H54 (cell line): ENCODE results near the gene TEKT1.
"Not testable (repeated sequence)": the region's sequence is repeated elsewhere in the genome, so short reads cannot be mapped to it uniquely, and the experiment has no call there.

Source experiments
- DNase-seq: peaks from one replicate; pipeline ENCODE4 v3.0.0; 2011; ENCODE audit warnings: low spot score, mixed read lengths; ENCODE audit not compliant: insufficient read length
- FAIRE-seq: peaks from 3 replicates; lab custom pipeline; 2011; peaks lifted over from hg19 to GRCh38; lab: Jason Lieb, UNC
- POLR2A ChIP-seq: IDR thresholded peaks from 2 replicates; pipeline ENCODE4 v1.6.1; 2011; ENCODE audit warnings: low read depth, mild to moderate bottlenecking, low read length

TEKT1 gene

DNA sequence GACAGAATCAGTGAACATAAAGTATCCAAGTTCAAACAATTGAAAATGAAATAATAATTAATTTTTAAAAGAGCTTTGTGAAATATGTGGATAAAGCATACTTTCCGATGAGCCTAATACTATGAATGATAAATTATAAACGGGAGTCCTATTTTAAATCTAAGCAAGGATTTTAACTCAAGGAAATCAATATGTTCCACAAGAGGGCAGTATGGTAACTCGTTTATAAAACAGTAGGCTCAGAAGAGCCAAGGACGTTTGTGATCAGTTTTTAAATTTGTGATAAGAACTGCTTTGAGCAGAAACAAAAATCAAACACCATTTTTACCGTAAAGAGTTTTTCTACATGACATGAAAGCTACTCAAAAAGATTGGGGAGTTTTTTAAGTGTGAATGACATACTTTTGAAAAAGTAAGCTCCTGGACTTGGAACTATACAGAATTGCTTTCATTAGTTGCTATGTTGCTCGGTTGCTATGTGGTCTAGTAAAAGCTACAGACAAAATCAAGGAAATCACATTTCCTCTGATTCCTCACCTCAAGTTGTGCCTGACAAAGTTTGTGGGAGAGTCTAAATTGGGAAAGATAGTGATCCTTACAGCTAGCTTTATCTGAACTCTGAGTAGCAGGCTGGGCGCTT, 11.8 kb upstream of the TEKT1 start:
- FAIRE-seq (peak; percentile 62), DNase-seq (no peak)
- no peak for TF ChIP-seq POLR2A

DNA sequence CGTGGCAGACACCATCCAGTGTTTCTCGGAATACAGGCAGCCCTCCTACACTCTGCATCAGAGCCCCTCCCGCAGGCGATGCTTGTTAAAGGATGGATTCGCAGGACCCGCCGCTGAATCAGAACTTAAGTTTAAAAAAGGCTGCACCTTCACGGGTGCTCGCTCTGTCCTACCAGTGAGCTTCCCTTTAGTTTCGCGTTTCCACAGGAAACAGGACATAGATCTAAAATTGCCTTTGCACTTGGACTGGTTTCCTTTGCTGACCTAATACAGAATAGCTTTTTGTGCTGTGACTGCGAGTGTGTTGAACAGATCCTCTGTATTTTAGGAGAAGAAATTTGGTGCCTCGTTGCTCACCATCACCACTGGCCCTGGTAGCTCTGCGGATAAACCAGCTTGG, 10.2 kb upstream of the TEKT1 start:
- FAIRE-seq = peak; percentile 91
- not testable (repeated sequence) for DNase-seq

DNA sequence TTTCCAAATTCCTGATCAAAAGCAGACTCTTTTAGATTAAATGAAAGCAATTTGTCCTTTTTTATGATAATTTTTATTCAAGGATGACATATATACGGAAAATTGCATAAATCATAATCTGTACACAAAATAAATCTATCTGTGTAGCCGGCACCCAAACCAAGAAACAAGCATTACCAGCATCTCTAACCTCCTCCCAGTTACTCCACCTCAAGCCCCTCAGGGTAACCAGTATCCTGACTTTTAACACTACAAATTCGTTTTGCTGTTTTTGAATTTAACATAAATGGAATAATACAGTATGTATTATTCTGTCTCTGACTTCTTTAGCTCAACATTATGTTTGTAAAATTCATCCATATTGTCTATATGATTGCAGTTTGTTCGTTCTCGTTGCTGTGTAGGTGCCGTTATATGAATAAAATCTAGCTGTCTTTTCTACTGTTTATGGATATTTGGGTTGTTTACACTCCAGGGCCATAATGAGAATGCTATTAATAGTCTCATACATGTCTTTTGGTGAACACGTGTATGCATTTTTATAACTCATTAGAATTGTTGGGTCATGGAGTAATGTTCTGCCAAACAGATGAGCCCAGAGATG, 1.0 kb downstream of the TEKT1 start:
- no peak for FAIRE-seq
- DNase-seq = no peak
- no peak for TF ChIP-seq POLR2A

DNA sequence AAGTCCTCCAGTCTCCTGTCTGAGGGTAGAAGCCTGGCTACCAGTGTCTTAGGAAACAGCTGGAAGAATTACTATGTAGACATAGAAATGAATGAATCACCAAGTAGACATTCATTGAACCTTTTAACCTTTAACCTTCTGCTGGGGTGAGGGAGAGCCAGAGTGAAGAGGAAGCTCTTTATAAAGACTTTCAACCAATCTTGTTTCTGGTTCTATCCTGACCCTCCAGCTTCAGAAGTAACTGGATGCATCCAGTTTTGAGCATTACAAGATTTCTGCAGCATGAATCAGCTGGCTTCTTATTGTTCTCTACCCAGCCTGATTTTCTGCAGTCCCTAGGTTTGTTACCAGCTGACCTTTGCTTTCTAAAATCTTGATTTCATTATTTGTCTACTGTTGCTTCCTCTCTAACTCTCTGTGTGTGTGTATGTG, 8.5 kb downstream of the TEKT1 start:
- TF ChIP-seq POLR2A = no peak
- FAIRE-seq (no peak), DNase-seq (peak; percentile 22)

DNA sequence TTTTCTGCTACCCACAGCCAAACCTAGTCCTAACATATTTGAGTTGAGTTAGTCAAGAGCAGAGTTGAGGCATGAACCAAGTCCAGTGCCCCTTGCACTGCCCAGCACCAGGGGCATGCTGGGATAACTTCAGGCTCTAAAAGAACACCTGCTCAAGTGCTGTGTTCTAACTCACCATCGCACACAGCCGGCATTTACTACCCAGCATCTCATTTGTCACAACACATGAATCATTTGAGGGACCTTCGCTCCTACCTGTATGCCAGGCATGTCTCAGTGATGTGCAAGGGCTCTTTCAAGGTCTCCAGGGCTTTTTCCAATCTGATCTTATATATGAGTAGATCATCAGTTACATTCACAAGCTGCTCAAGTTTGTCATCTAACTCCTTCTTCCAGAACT, 12.6 kb downstream of the TEKT1 start:
- no peak for TF ChIP-seq POLR2A
- DNase-seq (no peak), FAIRE-seq (no peak)

DNA sequence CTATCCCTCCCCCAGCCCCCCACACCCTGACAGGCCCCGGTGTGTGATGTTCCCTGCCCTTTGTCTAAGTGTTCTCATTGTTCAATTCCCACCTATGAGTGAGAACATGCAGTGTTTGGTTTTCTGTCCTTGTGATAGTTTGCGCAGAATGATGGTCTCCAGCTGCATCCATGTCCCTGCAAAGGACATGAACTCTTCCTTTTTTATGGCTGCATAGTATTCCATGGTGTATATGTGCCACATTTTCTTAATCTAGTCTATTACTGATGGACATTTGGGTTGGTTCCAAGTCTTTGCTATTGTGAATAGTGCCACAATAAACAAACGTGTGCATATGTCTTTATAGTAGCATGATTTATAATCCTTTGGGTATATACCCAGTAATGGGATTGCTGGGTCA, 15.2 kb downstream of the TEKT1 start:
- not testable (repeated sequence) for DNase-seq, FAIRE-seq

DNA sequence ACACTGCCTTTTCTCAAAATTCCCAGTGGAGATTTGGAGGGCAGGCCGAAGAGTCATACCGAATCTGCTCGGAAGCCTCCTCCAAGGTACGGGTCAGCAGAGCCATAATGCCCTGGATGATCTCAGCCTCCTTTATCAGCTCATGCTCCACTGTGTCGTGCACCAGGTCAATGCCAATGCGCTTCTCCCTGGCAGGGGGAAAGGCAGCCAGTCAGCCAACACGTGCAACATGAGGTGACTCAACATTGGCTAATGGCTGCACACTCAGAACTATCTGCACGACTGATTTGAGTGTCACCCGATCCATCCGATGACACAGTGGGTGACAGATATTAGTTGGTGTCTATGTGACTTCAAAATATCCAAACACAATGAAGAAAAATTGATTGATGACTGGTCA, 15.8 kb downstream of the TEKT1 start:
- no peak for FAIRE-seq
- no peak for TF ChIP-seq POLR2A
- no peak for DNase-seq

DNA sequence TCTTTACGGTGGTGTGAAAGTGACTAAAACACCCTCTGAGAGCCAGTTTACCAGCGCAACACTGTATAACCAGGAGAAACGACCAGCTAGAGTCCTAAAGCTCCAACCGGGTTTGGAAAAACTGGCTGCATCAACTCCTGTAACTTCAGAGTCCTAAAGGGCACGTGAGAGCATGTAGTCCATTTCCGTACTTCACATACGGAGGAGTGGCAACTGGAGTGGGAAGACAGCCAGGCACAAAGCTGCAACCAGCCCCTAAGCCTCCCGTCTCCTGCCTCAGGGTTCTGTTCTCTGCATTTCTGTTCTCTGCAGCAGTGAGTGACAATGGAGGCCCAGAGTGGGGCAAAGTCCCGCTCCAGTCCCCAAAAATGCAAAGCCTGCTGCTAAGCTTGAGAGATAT, 19.2 kb downstream of the TEKT1 start:
- FAIRE-seq (no peak), DNase-seq (no peak)
- TF ChIP-seq POLR2A = no peak

DNA sequence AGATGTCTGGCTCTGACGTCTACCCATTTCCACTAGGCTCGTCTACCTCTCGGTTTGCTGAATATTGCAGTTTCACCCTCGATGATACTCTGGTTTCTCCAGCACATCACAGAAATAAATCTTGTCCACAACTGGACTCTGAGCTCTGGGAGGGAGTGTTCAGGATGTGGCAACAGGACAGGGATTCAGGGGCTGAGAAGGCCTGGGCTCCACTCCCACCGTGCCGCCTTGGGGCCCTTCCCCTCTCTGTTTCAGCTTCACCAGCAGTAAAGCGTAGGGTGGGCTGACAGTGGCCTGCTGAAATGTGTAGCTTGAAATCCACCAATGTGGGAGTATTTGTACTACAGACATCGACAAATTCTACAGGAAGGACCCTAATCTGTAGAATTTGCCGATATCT, 20.0 kb downstream of the TEKT1 start:
- no peak for FAIRE-seq
- no peak for TF ChIP-seq POLR2A
- DNase-seq = no peak

DNA sequence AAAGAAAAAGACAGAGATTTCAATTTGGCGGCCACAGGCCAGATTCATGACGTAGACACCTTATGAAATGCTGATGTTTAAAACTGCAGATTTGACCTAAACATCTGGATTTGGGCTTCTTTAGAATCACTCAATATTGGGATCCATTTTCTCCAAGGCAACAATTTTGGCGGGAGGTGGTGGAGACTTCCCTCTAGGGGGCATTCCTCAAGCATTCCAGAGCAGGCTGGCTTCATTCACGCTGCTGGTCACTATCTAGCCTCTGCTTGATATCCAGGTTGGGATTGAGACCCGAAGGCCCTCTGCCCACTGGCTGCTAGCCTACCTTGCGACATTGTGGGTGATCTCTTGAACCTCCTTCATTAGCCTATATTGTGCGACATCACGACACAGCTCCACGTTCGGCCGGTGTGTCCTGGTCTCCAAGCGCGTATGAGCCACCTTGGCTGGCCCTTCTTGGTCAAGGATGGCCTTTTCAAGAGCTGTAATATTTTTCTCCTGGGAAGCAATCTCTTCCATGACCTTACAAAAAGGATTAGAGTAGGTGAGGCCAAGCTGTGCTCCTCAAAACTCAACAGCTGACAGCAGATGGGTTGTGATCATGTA, 31.0 kb downstream of the TEKT1 start:
- no peak for TF ChIP-seq POLR2A
- no peak for DNase-seq
- FAIRE-seq = no peak

DNA sequence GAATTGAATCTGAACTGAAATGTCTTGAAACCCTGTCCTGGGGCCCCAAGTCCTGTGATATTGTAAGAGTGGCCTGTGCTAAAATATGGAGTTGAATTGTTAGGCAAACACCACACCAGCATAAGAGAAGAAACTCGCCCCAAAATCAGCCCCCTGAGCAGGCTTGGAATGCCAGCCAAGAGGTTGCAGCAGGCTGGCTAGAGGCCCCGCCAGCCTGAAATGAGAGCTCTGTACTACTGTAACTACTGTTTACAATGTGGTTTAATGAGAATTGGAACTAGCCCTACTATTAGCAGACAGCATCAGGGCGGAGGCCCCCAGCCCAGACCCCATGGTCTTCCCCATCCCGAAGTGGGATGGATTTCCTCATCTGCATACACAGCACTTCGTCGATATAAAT, 31.8 kb downstream of the TEKT1 start:
- no peak for FAIRE-seq
- DNase-seq = no peak
- no peak for TF ChIP-seq POLR2A

DNA sequence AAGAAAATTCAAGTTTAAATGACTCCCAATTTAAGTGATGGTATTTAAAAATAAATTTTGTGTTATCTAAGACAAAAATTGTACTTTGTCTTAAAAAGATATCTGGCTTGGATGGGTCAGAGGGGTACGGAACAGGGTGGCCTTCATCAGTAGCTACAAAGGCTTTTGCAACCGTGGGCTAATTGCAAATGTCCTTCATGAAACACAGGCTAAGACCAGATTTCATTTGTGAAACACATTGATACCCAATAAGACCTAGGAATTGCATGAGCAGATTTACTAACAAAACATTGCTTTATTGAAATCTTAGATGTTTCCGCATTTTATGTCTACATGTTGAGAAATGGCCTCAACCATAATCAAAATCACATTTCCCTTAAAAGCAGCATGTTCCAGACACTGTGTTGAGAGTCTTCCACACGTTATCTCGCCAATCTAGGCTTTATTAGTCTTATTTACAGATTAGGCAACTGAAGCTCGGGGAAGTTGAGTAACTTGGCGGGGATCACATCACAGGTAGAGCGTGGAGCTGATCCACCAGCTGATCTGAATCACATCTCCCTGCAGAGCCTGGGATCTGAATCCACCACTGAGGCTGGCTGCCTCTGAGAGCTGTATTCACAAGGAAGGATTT, 33.7 kb downstream of the TEKT1 start:
- no peak for TF ChIP-seq POLR2A
- FAIRE-seq = no peak
- no peak for DNase-seq

DNA sequence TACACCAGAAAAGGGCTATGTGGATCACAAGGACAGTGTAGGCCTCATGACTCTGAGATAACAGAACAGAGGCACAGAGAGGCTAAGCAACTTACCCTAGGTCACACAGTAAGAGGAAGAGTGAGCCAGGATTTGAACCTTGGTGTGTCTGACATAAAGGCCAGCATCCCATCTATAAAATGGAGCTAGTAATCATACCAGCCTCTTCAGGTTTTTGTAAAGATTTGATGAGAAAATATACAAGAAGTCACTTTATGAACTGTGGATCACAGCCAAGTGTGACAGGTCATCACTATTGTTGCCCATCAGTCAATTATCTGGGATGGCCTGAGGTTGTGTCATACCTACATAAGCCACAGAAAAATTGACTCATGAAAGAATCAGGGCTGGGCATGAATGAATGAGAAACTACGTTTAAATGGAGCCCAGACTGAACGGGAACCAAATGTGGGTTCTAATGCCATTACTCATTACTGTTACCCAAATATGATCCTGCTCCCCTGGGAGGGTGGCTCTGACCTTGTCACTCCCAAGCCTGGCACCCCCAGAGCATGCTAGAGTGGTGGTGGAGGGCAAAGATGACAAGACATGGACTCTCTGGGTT, 34.5 kb downstream of the TEKT1 start:
- no peak for FAIRE-seq

More for the DNA sequence above, 34.5 kb downstream of the TEKT1 start:
- DNase-seq = no peak
- TF ChIP-seq POLR2A = no peak
